Glomerular endothelial cell (primary cell): Measurements from ENCODE around the gene LDHD. TPM values are rescaled to one million over a fixed set of nuclear protein-coding genes. Genes with fewer than 3 reads are reported as not detected.

ENCODE experiments used
- DNase-seq: peaks from one replicate; pipeline ENCODE4 v3.0.0-alpha.2; 2011; ENCODE audit warnings: low read depth, low spot score; ENCODE audit errors: extremely low read depth
- total RNA-seq: library from RNA; depleted of rRNA; stranded (reverse); fragments of >200 nt; gene quantifications from 2 replicates; pipeline ENCODE4 v1.2.3, GENCODE V29; 2015

The LDHD gene
- total RNA-seq, 1 donor from 2014 or later = 0.12 TPM

GRCh38 chr16:75064403-75065148, 52.0 kb downstream of the LDHD start:
- DNase-seq = no peak

GRCh38 chr16:75063549-75064088, 53.0 kb downstream of the LDHD start:
- DNase-seq = no peak

- DNase-seq = no peak
These were observed 53.6 kb downstream of the LDHD start for GRCh38 chr16:75062976-75063346.

- no peak for DNase-seq
These were observed 54.2 kb downstream of the LDHD start for GRCh38 chr16:75062135-75062975.

Other genes with a start within 250 kb of the LDHD start
- 20.2 and 23.7 TPM in 2 replicates for gene WDR59, start 131.7 kb downstream of the LDHD start, total RNA-seq
- 39.3 and 50.2 TPM in 2 replicates for gene ZNRF1, start 117.8 kb downstream of the LDHD start, total RNA-seq
- 8.2 and 11.9 TPM in 2 replicates for gene ZFP1, start 31.7 kb upstream of the LDHD start, total RNA-seq
- gene CTRB2, start 90.4 kb upstream of the LDHD start, total RNA-seq = not detected in 2 replicates
- gene CTRB1, start 102.2 kb upstream of the LDHD start, total RNA-seq = not detected in 2 replicates
- gene BCAR1, start 134.8 kb upstream of the LDHD start, total RNA-seq = 255 and 278 TPM in 2 replicates